ENCODE measurements around the gene CAPN12. TPM values are rescaled to one million over a fixed set of nuclear protein-coding genes. Genes with fewer than 3 reads are reported as not detected.
A peak's percentile ranks its signal among the peaks of the same experiment; 100 is the strongest.
"Not testable (repeated sequence)": the region's sequence is repeated elsewhere in the genome, so short reads cannot be mapped to it uniquely, and the experiment has no call there.

CAPN12 gene
- total RNA-seq, 1 donor from 2014 or later, result 1.3 TPM

GRCh38 chr19:38769635-38770211, 25.4 kb upstream of the CAPN12 start:
- Histone ChIP-seq H3K36me3 (ENCODE audit: control insufficient read depth, insufficient read depth, low read length) (no peaks in the 10 kb centered on the region), H3K27me3 (ENCODE audit: control insufficient read depth, insufficient read depth, low read length) (no peaks in the 10 kb centered on the region), H3K4me3 (ENCODE audit: low read depth, low read length) (no peak overlapping the region)
- DNase-seq (ENCODE audit: low read depth), result no peak
- peak; percentile 82 for TF ChIP-seq CTCF (IDR thresholded peaks at IDR 0.05; ENCODE audit: insufficient read depth, low read length, poor library complexity, severe bottlenecking)

- DNase-seq (ENCODE audit: low read depth), result no peak
- H3K4me3 ChIP-seq (ENCODE audit: low read depth, low read length), result no peak overlapping the region
- no peak for TF ChIP-seq CTCF (IDR thresholded peaks at IDR 0.05; ENCODE audit: insufficient read depth, low read length, poor library complexity, severe bottlenecking)
Measured at GRCh38 chr19:38766276-38767047, 22.2 kb upstream of the CAPN12 start.

GRCh38 chr19:38765214-38765613, 20.9 kb upstream of the CAPN12 start:
- no peaks in the 10 kb centered on the region for H3K27me3 ChIP-seq (ENCODE audit: control insufficient read depth, insufficient read depth, low read length)
- no peaks in the 10 kb centered on the region for H3K36me3 ChIP-seq (ENCODE audit: control insufficient read depth, insufficient read depth, low read length)
- H3K4me3 ChIP-seq (ENCODE audit: low read depth, low read length), result no peak overlapping the region
- TF ChIP-seq CTCF (IDR thresholded peaks at IDR 0.05; ENCODE audit: insufficient read depth, low read length, poor library complexity, severe bottlenecking), result no peak
- no peak for DNase-seq (ENCODE audit: low read depth)

More at GRCh38 chr19:38766276-38767047, 22.2 kb upstream of the CAPN12 start:
- H3K27me3 ChIP-seq (ENCODE audit: control insufficient read depth, insufficient read depth, low read length), result no peaks in the 10 kb centered on the region
- H3K36me3 ChIP-seq (ENCODE audit: control insufficient read depth, insufficient read depth, low read length), result no peaks in the 10 kb centered on the region

- H3K36me3 ChIP-seq (ENCODE audit: control insufficient read depth, insufficient read depth, low read length), result no peaks in the 10 kb centered on the region
- no peak for TF ChIP-seq CTCF (IDR thresholded peaks at IDR 0.05; ENCODE audit: insufficient read depth, low read length, poor library complexity, severe bottlenecking)
- H3K27me3 ChIP-seq (ENCODE audit: control insufficient read depth, insufficient read depth, low read length), result no peaks in the 10 kb centered on the region
- H3K4me3 ChIP-seq (ENCODE audit: low read depth, low read length), result no peak overlapping the region
- DNase-seq (ENCODE audit: low read depth), result no peak
Measured at GRCh38 chr19:38763795-38764220, 19.5 kb upstream of the CAPN12 start.

GRCh38 chr19:38761884-38762389, 17.7 kb upstream of the CAPN12 start:
- H3K4me3 ChIP-seq (ENCODE audit: low read depth, low read length); H3K36me3 ChIP-seq (ENCODE audit: control insufficient read depth, insufficient read depth, low read length); DNase-seq (ENCODE audit: low read depth); H3K27me3 ChIP-seq (ENCODE audit: control insufficient read depth, insufficient read depth, low read length): not testable (repeated sequence)

- not testable (repeated sequence) for H3K36me3 ChIP-seq (ENCODE audit: control insufficient read depth, insufficient read depth, low read length); DNase-seq (ENCODE audit: low read depth); H3K27me3 ChIP-seq (ENCODE audit: control insufficient read depth, insufficient read depth, low read length); H3K4me3 ChIP-seq (ENCODE audit: low read depth, low read length)
Measured at GRCh38 chr19:38760805-38761517, 16.7 kb upstream of the CAPN12 start.
